Sigmoid colon (tissue), 7 donors: ENCODE data around the gene MAML3. TPM values are rescaled to one million over a fixed set of nuclear protein-coding genes. Genes with fewer than 3 reads are reported as not detected.

Experiments
- DNase-seq: peaks from one replicate; pipeline ENCODE4 v3.0.0-alpha.2; 2019
- H3K27ac ChIP-seq, 4 donors: fragments of 200-600 bp; sonication (generic); one replicate each; pipeline ENCODE4 v1.5.1; 2016 to 2019; ENCODE audit warnings: mild to moderate bottlenecking in 1 of 4
- H3K27me3 ChIP-seq, 3 donors: fragments of 200-600 bp; sonication (generic); one replicate each; pipeline ENCODE4 v1.5.1; 2019; ENCODE audit warnings: mild to moderate bottlenecking in 1 of 3
- H3K36me3 ChIP-seq, 4 donors: fragments of 200-600 bp; sonication (generic); one replicate each; pipeline ENCODE4 v1.5.1; 2016 to 2019
- H3K4me1 ChIP-seq, 4 donors: fragments of 200-600 bp; sonication (generic); one replicate each; pipeline ENCODE4 v1.5.1; 2017 to 2019
- H3K4me3 ChIP-seq, 4 donors: fragments of 200-600 bp; sonication (generic); one replicate each; pipeline ENCODE4 v1.5.1; 2017 to 2019; ENCODE audit warnings: mild to moderate bottlenecking in 2 of 4, moderate library complexity in 1 of 4
- H3K9me3 ChIP-seq, 4 donors: fragments of 200-600 bp in 3 of 4; sonication (generic) in 3 of 4; one replicate each; pipeline versions ENCODE4 v1.5.1 to v1.6.1; 2013 to 2019
- EP300 ChIP-seq, 4 donors: sonication (generic); formaldehyde crosslinking; IDR thresholded peaks; one replicate each; pipeline ENCODE4 v1.6.1; 2017; ENCODE audit warnings: antibody characterized with exemption in 4 of 4
- POLR2A ChIP-seq, 2 donors: fragments of 450-650 bp; IDR thresholded peaks; one replicate each; pipeline ENCODE4 v1.6.1; 2016; ENCODE audit warnings: antibody characterized with exemption in 2 of 2, mild to moderate bottlenecking in 2 of 2, moderate library complexity in 2 of 2
- POLR2AphosphoS5 ChIP-seq, 4 donors: sonication (generic); formaldehyde crosslinking; IDR thresholded peaks; one replicate each; pipeline ENCODE4 v1.6.1; 2017; ENCODE audit warnings: antibody characterized with exemption in 4 of 4
- WGBS, 2 donors: extraction: QIAGEN DNeasy Blood & Tissue Kit; methylation state at CpG; one replicate each; pipeline ENCODE4 v1.1.7; 2013; 5-methylcytosine and 5-hydroxymethylcytosine counted together
- intact Hi-C: fragments of 100-400 bp; cut with DNase I; formaldehyde crosslinking; loops from one replicate; pipeline ENCODE4 v1.15.1; 2023
- polyA plus RNA-seq, 3 donors: library from polyadenylated mRNA; stranded (reverse); fragments of 200-250 nt; gene quantifications; one replicate each; pipeline ENCODE4 v1.2.3, GENCODE V29; 2013
- total RNA-seq, 4 donors: library from RNA; depleted of rRNA; stranded (reverse); fragments of >200 nt; gene quantifications; one replicate each; pipeline ENCODE4 v1.1.0, GENCODE V29; 2016
- TF ChIP-seq, protein P1 (sequence below), 4 experiments: fragments of 450-650 bp in 3 of 4; fragments of 200-600 bp in 1 of 4; IDR thresholded peaks; one replicate each; pipeline ENCODE4 v1.5.1; 2016 to 2019; ENCODE audit warnings: antibody characterized with exemption in 4 of 4, mild to moderate bottlenecking in 3 of 4, moderate library complexity in 2 of 4
- donor health status: healthy with polysubstance abuse.
- donor health status: Bipolar disorder and iron deficiency.
- donor health status: healthy.

Gene MAML3
- total and polyA plus RNA-seq, 7 donors, result 3.5 to 16.3 (median 5.4) TPM

DNA sequence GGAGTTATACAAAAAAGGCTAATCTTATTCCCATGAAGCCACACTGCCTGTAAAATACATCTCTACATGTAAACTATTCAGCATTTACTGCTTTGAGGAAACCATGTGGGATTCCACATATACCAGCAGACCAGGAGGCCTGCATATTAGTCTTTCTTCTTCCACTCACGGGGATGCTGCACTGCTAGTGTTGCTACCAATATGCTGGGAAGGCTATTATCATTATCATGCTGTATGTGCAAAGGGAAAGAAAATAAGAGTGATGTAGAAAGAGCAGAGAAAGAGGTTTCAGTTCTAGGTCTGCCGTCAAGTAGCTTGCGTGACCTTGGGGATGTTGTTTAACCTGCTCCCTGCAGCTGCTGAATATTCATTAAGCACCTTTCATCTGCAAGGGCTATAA, 427.4 kb downstream of the MAML3 start:
- Histone ChIP-seq H3K36me3 (peaks cover 0 to 5% (median 0%) of the 10 kb centered on the region in 4 donors), H3K4me3 (no peak overlapping the region), H3K9me3 (no peaks in the 10 kb centered on the region), H3K4me1 (no peaks in the 10 kb centered on the region), H3K27ac (no peak overlapping the region), H3K27me3 (no peaks in the 10 kb centered on the region)
- DNase-seq, result no peak
- intact Hi-C loops, result no loop called here
- TF ChIP-seq POLR2A (IDR thresholded peaks at IDR 0.05) (no peak), POLR2AphosphoS5 (IDR thresholded peaks at IDR 0.05) (no peak), EP300 (IDR thresholded peaks at IDR 0.05) (no peak)
- TF ChIP-seq, protein P1, sequence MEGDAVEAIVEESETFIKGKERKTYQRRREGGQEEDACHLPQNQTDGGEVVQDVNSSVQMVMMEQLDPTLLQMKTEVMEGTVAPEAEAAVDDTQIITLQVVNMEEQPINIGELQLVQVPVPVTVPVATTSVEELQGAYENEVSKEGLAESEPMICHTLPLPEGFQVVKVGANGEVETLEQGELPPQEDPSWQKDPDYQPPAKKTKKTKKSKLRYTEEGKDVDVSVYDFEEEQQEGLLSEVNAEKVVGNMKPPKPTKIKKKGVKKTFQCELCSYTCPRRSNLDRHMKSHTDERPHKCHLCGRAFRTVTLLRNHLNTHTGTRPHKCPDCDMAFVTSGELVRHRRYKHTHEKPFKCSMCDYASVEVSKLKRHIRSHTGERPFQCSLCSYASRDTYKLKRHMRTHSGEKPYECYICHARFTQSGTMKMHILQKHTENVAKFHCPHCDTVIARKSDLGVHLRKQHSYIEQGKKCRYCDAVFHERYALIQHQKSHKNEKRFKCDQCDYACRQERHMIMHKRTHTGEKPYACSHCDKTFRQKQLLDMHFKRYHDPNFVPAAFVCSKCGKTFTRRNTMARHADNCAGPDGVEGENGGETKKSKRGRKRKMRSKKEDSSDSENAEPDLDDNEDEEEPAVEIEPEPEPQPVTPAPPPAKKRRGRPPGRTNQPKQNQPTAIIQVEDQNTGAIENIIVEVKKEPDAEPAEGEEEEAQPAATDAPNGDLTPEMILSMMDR (IDR thresholded peaks at IDR 0.05), result no peak
- WGBS, 2 donors, result 68 to 86% methylated on average over 3 of the region's 3 CpGs

DNA sequence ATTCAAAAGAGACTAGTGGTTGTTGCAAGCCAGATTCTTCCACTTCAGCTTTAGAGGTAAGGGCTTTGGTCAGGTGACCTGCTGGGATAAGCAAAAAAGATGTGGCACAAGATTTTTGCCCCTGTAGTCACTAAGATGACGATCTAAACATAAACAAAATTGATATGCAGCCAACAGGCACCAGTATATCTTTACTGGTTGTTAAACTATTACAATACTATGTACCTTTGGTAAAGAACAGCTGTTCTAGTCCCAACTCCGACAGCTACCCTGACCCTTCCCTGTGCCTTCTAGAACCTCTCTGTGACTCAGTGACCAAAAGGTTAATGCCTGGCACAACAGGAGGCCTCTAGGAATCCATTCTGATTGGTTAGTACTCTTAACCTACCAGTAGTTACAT, 428.7 kb downstream of the MAML3 start:
- intact Hi-C loops, result no loop called here
- H3K36me3 ChIP-seq, result peaks cover 0 to 5% (median 0%) of the 10 kb centered on the region in 4 donors
- no peak overlapping the region for H3K4me3 ChIP-seq
- H3K27me3 ChIP-seq, result no peaks in the 10 kb centered on the region
- TF ChIP-seq POLR2A (IDR thresholded peaks at IDR 0.05) (no peak), EP300 (IDR thresholded peaks at IDR 0.05) (no peak), POLR2AphosphoS5 (IDR thresholded peaks at IDR 0.05) (no peak)
- TF ChIP-seq, protein P1 (IDR thresholded peaks at IDR 0.05), result no peak
- H3K27ac ChIP-seq, result no peak overlapping the region
- H3K4me1 ChIP-seq, result no peaks in the 10 kb centered on the region
- H3K9me3 ChIP-seq, result no peaks in the 10 kb centered on the region
- DNase-seq, result no peak
- 69 to 87% methylated on average over 2 of the region's 2 CpGs for WGBS, 2 donors

DNA sequence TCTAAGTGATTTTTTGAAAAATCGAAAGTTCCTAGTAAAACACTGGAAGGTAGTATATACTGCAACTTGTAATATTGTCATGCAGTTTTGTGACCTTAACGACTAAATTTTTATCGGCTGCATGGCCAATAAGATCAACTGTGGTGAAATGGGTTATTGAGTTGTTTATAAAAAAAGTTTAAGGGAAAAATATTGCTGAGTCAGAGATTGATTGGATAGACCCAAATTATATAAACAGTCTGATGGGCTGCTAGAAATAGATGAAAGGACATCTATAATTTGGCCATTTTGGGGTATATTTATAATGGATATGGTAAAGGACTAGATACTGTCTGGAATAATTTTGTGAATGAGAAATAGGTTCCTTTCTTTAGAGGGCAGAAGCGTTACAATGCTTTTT, 432.2 kb downstream of the MAML3 start:
- Histone ChIP-seq H3K27ac (no peak overlapping the region), H3K9me3 (no peaks in the 10 kb centered on the region), H3K4me3 (no peak overlapping the region), H3K27me3 (no peaks in the 10 kb centered on the region), H3K4me1 (no peaks in the 10 kb centered on the region), H3K36me3 (peaks cover 0 to 33% (median 4%) of the 10 kb centered on the region in 4 donors)
- intact Hi-C loops, result no loop called here
- DNase-seq, result no peak
- 73 to 81% methylated on average over 4 of the region's 4 CpGs for whole genome bisulfite sequencing, 2 donors
- TF ChIP-seq POLR2AphosphoS5 (IDR thresholded peaks at IDR 0.05) (no peak), EP300 (IDR thresholded peaks at IDR 0.05) (no peak), POLR2A (IDR thresholded peaks at IDR 0.05) (no peak)
- TF ChIP-seq, protein P1 (IDR thresholded peaks at IDR 0.05), result no peak

DNA sequence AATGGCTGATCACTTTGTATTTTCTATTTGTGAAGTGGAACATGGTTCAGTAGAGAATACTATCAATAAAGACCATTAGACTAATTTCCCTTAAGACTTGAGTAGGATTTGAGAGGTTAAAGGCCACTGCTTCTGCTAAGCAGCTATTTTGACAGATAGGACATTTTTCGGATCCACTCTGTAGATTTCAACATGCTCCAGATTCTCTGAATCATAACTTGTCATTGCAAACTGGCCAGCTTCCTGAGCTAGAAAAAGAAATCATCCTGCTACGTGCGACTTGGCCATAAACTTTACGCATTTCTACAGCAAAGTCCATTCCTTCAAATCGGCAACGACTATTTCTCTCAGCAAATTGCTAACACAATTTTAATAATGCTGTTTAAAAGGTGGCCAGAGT, 433.2 kb downstream of the MAML3 start:
- Histone ChIP-seq H3K36me3 (peaks cover 0 to 33% (median 4%) of the 10 kb centered on the region in 4 donors), H3K27ac (no peak overlapping the region), H3K27me3 (no peaks in the 10 kb centered on the region), H3K9me3 (no peaks in the 10 kb centered on the region), H3K4me3 (no peak overlapping the region), H3K4me1 (no peaks in the 10 kb centered on the region)
- DNase-seq, result no peak
- intact Hi-C loops, result no loop called here
- TF ChIP-seq, protein P1 (IDR thresholded peaks at IDR 0.05), result no peak
- WGBS, 2 donors, result 82 to 94% methylated on average over 6 of the region's 6 CpGs

DNA sequence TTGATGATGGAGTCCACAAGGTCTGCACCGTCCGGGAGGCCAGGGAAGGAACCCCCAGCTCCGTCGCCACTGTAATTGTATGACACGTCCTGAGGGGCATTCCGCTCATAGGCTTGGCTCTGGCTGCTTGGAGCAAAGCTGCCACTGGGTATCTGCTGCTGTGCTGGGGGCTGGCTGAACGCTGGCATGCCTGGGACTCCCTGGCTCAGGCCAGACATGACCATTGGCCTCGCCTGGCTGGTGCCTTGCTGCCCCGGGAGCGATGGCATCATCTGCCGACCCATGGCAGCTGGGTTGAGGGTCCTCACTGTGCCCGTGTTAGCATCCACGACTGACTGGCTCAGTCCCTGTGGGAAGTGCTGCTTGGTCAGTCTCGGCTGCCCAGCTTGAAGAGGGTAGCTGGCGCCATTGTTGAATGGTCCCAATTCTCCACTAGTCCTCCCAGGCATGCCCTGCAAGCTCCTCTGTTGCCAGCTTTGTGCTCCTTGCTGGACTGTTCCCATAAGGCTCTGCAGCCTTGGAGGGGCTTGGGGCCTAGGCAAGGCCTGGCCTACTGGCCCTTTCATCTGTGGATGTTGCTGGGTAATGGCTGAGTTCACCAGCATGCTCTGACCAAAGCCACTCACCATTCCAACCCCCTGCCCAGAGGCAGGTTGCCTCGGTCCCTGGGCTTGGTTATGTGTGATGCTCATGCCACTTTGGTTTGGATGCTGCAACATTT, 434.4 kb downstream of the MAML3 start:
- WGBS, 2 donors, result 96% methylated on average over 16 of the region's 16 CpGs
- Histone ChIP-seq H3K9me3 (no peaks in the 10 kb centered on the region), H3K36me3 (peaks cover 0 to 28% (median 4%) of the 10 kb centered on the region in 4 donors), H3K4me1 (no peaks in the 10 kb centered on the region), H3K4me3 (no peak overlapping the region), H3K27me3 (no peaks in the 10 kb centered on the region), H3K27ac (no peak overlapping the region)
- peak; percentile 64 for DNase-seq
- intact Hi-C loops, result no loop called here
- no peak for TF ChIP-seq POLR2A (IDR thresholded peaks at IDR 0.05)
- no peak for TF ChIP-seq POLR2AphosphoS5 (IDR thresholded peaks at IDR 0.05)
- TF ChIP-seq, protein P1 (IDR thresholded peaks at IDR 0.05), result no peak
- TF ChIP-seq EP300 (IDR thresholded peaks at IDR 0.05), result no peak
